ENCODE results near the gene CREB3L1. TPM values are rescaled to one million over a fixed set of nuclear protein-coding genes. Genes with fewer than 3 reads are reported as not detected.

The CREB3L1 gene
- total RNA-seq, 1 experiment from 2014 or later, result 1.1 TPM

- peak overlapping the region; percentile 15; the same call in 1 of the 2 replicates for H2AFZ ChIP-seq (ENCODE audit: low read length)
- H3K4me3 ChIP-seq (ENCODE audit: low read length), result no peak overlapping the region
- no peak overlapping the region for H3K27ac ChIP-seq (ENCODE audit: low read length)
- intact Hi-C loops (cut with micrococcal nuclease), result loop anchor here (5.0 kb wide), 1 partner anchor 121 kb away; no protein-coding TSS in a partner anchor
- H3K4me2 ChIP-seq (ENCODE audit: low read length), result no peak overlapping the region
- no TSS peak for BruUV-seq (replicated peaks)
- H3K79me2 ChIP-seq (ENCODE audit: low read length), result no peaks in the 10 kb centered on the region
- no peak overlapping the region for H3K9ac ChIP-seq (ENCODE audit: low read length)
- no peaks in the 10 kb centered on the region for H3K27me3 ChIP-seq (ENCODE audit: low read length)
- POLR2A ChIA-PET (ENCODE audit: unreplicated experiment), result no interaction called here
- ATAC-seq (no peak), DNase-seq (no peak)
- no peaks in the 10 kb centered on the region for H3K9me3 ChIP-seq (ENCODE audit: low read length)
- CTCF ChIA-PET, result no interaction called here
- H3F3A ChIP-seq (ENCODE audit: low read length, unreplicated experiment), result no peaks in the 10 kb centered on the region
- H4K20me1 ChIP-seq (ENCODE audit: low read length), result no peaks in the 10 kb centered on the region
- peaks cover 33% of the 10 kb centered on the region for H3K4me1 ChIP-seq (ENCODE audit: insufficient read depth, low read length)
- TF ChIP-seq CTCF (conservative IDR thresholded peaks at IDR 0.05; ENCODE audit: low read depth, low read length), result no peak
- no peak for TF ChIP-seq EZH2 (IDR thresholded peaks at IDR 0.05; ENCODE audit: low read length, unreplicated experiment)
- no peak for TF ChIP-seq EZH2phosphoT487 (IDR thresholded peaks at IDR 0.05; ENCODE audit: borderline replicate concordance, low read length)
- no peaks in the 10 kb centered on the region for H3K9me2 ChIP-seq (replicated peaks; ENCODE audit: low read length)
- H3K36me3 ChIP-seq (ENCODE audit: low read depth, low read length), result no peaks in the 10 kb centered on the region
Measured at GRCh38 chr11:46246521-46246920, 30.9 kb upstream of the CREB3L1 start.

GRCh38 chr11:46247090-46247489 is 30.4 kb upstream of the CREB3L1 start:
- H4K20me1 ChIP-seq (ENCODE audit: low read length), result no peaks in the 10 kb centered on the region
- H3K27ac ChIP-seq (ENCODE audit: low read length), result no peak overlapping the region
- intact Hi-C loops (cut with micrococcal nuclease), result loop anchor here (1.0 to 5.0 kb wide), 2 partner anchors 61 to 120 kb away; no protein-coding TSS in a partner anchor
- no peak overlapping the region for H3K4me3 ChIP-seq (ENCODE audit: low read length)
- BruUV-seq (replicated peaks), result no TSS peak
- no peak for ATAC-seq
- no peak for TF ChIP-seq EZH2phosphoT487 (IDR thresholded peaks at IDR 0.05; ENCODE audit: borderline replicate concordance, low read length)
- no peak for TF ChIP-seq EZH2 (IDR thresholded peaks at IDR 0.05; ENCODE audit: low read length, unreplicated experiment)
- TF ChIP-seq CTCF (conservative IDR thresholded peaks at IDR 0.05; ENCODE audit: low read depth, low read length), result no peak
- H3K9me2 ChIP-seq (replicated peaks; ENCODE audit: low read length), result no peaks in the 10 kb centered on the region
- H3K9ac ChIP-seq (ENCODE audit: low read length), result no peak overlapping the region
- H3K4me2 ChIP-seq (ENCODE audit: low read length), result no peak overlapping the region
- no peaks in the 10 kb centered on the region for H3F3A ChIP-seq (ENCODE audit: low read length, unreplicated experiment)
- CTCF ChIA-PET, result no interaction called here
- H3K4me1 ChIP-seq (ENCODE audit: insufficient read depth, low read length), result peaks cover 33% of the 10 kb centered on the region
- no peaks in the 10 kb centered on the region for H3K36me3 ChIP-seq (ENCODE audit: low read depth, low read length)
- peak; percentile 45 for DNase-seq
- peak overlapping the region; percentile 15; the same call in 1 of the 2 replicates for H2AFZ ChIP-seq (ENCODE audit: low read length)
- POLR2A ChIA-PET (ENCODE audit: unreplicated experiment), result no interaction called here
- H3K27me3 ChIP-seq (ENCODE audit: low read length), result no peaks in the 10 kb centered on the region
- H3K79me2 ChIP-seq (ENCODE audit: low read length), result no peaks in the 10 kb centered on the region
- no peaks in the 10 kb centered on the region for H3K9me3 ChIP-seq (ENCODE audit: low read length)

- Histone ChIP-seq H3K27me3 (ENCODE audit: low read length) (no peaks in the 10 kb centered on the region), H3K4me1 (ENCODE audit: insufficient read depth, low read length) (peaks cover 30% of the 10 kb centered on the region), H3K9me3 (ENCODE audit: low read length) (no peaks in the 10 kb centered on the region), H3K4me3 (ENCODE audit: low read length) (no peak overlapping the region), H3K27ac (ENCODE audit: low read length) (peak overlapping the region; percentile 68; the same call in 1 of the 2 replicates), H3K36me3 (ENCODE audit: low read depth, low read length) (no peaks in the 10 kb centered on the region), H2AFZ (ENCODE audit: low read length) (0 out of 2 replicates have a peak overlapping the region, but pooled peaks have one; percentile 43), H3K9me2 (replicated peaks; ENCODE audit: low read length) (no peaks in the 10 kb centered on the region), H3K4me2 (ENCODE audit: low read length) (no peak overlapping the region), H3K79me2 (ENCODE audit: low read length) (no peaks in the 10 kb centered on the region), H3F3A (ENCODE audit: low read length, unreplicated experiment) (no peaks in the 10 kb centered on the region), H3K9ac (ENCODE audit: low read length) (0 out of 2 replicates have a peak overlapping the region, but pooled peaks have one; percentile 0), H4K20me1 (ENCODE audit: low read length) (no peaks in the 10 kb centered on the region)
- intact Hi-C loops (cut with micrococcal nuclease), result loop anchor here (1.0 to 5.0 kb wide), 3 partner anchors 25 to 120 kb away; no protein-coding TSS in a partner anchor
- ChIA-PET CTCF (no interaction called here), POLR2A (ENCODE audit: unreplicated experiment) (no interaction called here)
- peak; percentile 75 for TF ChIP-seq CTCF (conservative IDR thresholded peaks at IDR 0.05; ENCODE audit: low read depth, low read length)
- TF ChIP-seq EZH2phosphoT487 (IDR thresholded peaks at IDR 0.05; ENCODE audit: borderline replicate concordance, low read length), result no peak
- no TSS peak for BruUV-seq (replicated peaks)
- peak; percentile 7; the same call in 1 of the 2 replicates for ATAC-seq
- DNase-seq, result peak; percentile 77
Measured at GRCh38 chr11:46247659-46248058, 29.8 kb upstream of the CREB3L1 start.
